Gastrocnemius medialis (tissue), 4 donors: ENCODE results near the gene ZBTB45.

Source experiments
- POLR2A ChIP-seq, 2 donors: fragments of 450-650 bp; IDR thresholded peaks; one replicate each; pipeline ENCODE4 v1.6.1; 2017; ENCODE audit warnings: antibody characterized with exemption in 2 of 2, mild to moderate bottlenecking in 2 of 2, moderate library complexity in 2 of 2
- TF ChIP-seq, protein P1 (sequence below), 5 experiments: fragments of 450-650 bp in 3 of 5; fragments of 200-600 bp in 2 of 5; sonication (generic) in 2 of 5; IDR thresholded peaks in 4 of 5; conservative IDR thresholded peaks in 1 of 5; 1 replicate in 4 of 5; 2 replicates in 1 of 5; pipeline ENCODE4 v1.5.1; 2016 to 2019; ENCODE audit warnings: antibody characterized with exemption in 5 of 5, mild to moderate bottlenecking in 3 of 5, moderate library complexity in 3 of 5

DNA sequence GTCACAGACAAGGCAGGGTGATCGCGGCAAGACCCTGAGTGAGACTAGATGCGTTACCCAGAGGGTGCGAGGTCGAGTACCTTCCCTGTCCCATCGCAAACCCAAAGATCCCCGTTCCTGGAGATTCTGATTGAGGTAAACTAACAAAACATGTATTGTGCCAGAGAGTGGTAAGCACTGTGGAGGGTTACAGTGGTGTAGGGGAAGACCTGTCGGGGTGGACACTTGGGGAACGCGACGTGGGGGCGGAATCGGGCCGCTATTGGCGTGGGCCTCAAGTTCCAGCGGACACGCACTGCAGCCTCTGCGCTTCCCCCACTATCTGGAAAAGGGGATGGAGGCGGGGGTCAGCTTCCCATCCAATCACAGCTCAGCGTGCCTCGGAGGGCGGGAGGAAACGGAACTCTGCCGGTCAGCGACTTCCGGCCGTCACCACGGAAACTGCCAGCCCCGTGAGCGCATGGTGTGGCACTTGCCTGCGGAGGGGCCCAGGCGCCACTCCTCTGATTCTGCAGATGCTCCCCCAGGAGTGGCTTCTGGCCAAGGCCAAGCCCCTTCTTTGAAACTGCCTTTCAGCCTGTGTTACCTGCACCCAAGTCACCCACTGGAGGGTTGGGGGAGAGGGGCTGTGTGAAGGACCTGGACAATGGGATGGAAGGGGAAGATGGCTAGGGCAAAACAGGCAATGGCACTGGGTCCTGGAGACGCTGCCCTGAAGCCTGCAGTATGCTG lies 39.8 kb upstream of the ZBTB45 start:
- TF ChIP-seq, protein P1, sequence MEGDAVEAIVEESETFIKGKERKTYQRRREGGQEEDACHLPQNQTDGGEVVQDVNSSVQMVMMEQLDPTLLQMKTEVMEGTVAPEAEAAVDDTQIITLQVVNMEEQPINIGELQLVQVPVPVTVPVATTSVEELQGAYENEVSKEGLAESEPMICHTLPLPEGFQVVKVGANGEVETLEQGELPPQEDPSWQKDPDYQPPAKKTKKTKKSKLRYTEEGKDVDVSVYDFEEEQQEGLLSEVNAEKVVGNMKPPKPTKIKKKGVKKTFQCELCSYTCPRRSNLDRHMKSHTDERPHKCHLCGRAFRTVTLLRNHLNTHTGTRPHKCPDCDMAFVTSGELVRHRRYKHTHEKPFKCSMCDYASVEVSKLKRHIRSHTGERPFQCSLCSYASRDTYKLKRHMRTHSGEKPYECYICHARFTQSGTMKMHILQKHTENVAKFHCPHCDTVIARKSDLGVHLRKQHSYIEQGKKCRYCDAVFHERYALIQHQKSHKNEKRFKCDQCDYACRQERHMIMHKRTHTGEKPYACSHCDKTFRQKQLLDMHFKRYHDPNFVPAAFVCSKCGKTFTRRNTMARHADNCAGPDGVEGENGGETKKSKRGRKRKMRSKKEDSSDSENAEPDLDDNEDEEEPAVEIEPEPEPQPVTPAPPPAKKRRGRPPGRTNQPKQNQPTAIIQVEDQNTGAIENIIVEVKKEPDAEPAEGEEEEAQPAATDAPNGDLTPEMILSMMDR (IDR thresholded peaks at IDR 0.05 in 4 of 5, conservative IDR thresholded peaks at IDR 0.05 in 1 of 5), result no peak
- peak; percentile 72 to 75 for TF ChIP-seq POLR2A (IDR thresholded peaks at IDR 0.05)
